SK-N-MC (cell line): Measurements from ENCODE around the gene CRTAP.

Experiments used
- EZH2 ChIP-seq: fragments of 200-600 bp; sonication (generic); IDR thresholded peaks from one replicate; pipeline ENCODE4 v1.6.1; 2017; ENCODE audit warnings: antibody characterized with exemption
- FOXP2 ChIP-seq: optimal IDR thresholded peaks from 2 replicates; pipeline ENCODE3; 2011; ENCODE audit warnings: mild to moderate bottlenecking, moderate library complexity; ENCODE audit not compliant: insufficient read depth; ENCODE audit errors: extremely low read length, control extremely low read depth
- POLR2AphosphoS5 ChIP-seq: IDR thresholded peaks from 2 replicates; pipeline ENCODE4 v1.6.1; 2012; ENCODE audit warnings: mild to moderate bottlenecking, low read depth, low read length, borderline replicate concordance

DNA sequence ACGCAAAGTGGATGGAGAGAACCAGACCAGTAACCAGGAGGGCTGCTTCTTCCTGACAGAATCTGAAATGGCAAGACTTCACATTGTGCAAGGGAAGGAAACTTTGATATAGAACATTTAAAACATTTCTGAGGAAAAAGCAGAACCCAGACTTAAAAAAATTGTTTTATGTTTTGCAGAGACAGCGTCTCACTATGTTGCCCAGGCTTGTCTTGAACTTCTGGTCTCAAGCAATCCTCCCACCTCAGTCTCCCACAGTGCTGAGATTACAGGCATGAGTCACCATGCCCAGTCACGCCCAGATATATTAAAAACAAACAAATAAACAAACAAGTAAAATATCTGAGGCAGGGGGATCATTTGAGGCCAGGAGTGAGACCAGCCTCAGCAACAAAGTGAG lies 46.2 kb downstream of the CRTAP start:
- TF ChIP-seq EZH2 (no peak), POLR2AphosphoS5 (no peak), FOXP2 (no peak)
